Colonic mucosa (tissue), 4 donors: ENCODE data around the gene HSPA14. TPM values are rescaled to one million over a fixed set of nuclear protein-coding genes. Genes with fewer than 3 reads are reported as not detected.
"Not testable (repeated sequence)": the region's sequence is repeated elsewhere in the genome, so short reads cannot be mapped to it uniquely, and the experiment has no call there.

ENCODE experiments used
- DNase-seq: peaks from one replicate; pipeline ENCODE4 v3.0.0-alpha.2; 2020
- H3K27ac ChIP-seq: fragments of 200-600 bp; one replicate; pipeline ENCODE4 v1.8.0; 2021
- H3K27me3 ChIP-seq: fragments of 200-600 bp; one replicate; pipeline ENCODE4 v1.8.0; 2021
- H3K36me3 ChIP-seq: fragments of 200-600 bp; one replicate; pipeline ENCODE4 v1.8.0; 2021
- H3K4me1 ChIP-seq: fragments of 200-600 bp; one replicate; pipeline ENCODE4 v1.8.0; 2021; ENCODE audit warnings: mild to moderate bottlenecking
- H3K4me3 ChIP-seq: fragments of 200-600 bp; one replicate; pipeline ENCODE4 v1.8.0; 2021
- H3K9ac ChIP-seq, 2 donors: one replicate each; pipeline ENCODE4 v1.7.0; 2013; ENCODE audit warnings: control low read depth in 2 of 2, low read depth in 2 of 2, low read length in 2 of 2
- H3K9me3 ChIP-seq: fragments of 200-600 bp; one replicate; pipeline ENCODE4 v1.8.0; 2021
- intact Hi-C: fragments of 100-400 bp; cut with DNase I; formaldehyde crosslinking; loops from one replicate; pipeline ENCODE4 v1.14.1; 2022
- total RNA-seq, 2 donors: library from RNA; stranded (reverse); fragmentation: NEBNext Ultra II Directional in 1 of 2; extraction: Animal tissue kit (Norgen Biotek cat#: 25700) in 1 of 2; gene quantifications; one replicate each; pipeline ENCODE4 v1.2.1, GENCODE V29; 2021
- TF ChIP-seq, protein P1 (sequence below): fragments of 200-600 bp; IDR thresholded peaks from one replicate; pipeline ENCODE4 v1.8.0; 2022; ENCODE audit warnings: antibody characterized with exemption, mild to moderate bottlenecking
- donor health status: healthy.
- donor health status: DM: no; HTN: no; CAD: no.
- donor health status: DM: no; HTN: no; CAD: no.

Gene HSPA14
- total RNA-seq, 2 donors from 2014 or later = 18.1 to 20.2 TPM

DNA sequence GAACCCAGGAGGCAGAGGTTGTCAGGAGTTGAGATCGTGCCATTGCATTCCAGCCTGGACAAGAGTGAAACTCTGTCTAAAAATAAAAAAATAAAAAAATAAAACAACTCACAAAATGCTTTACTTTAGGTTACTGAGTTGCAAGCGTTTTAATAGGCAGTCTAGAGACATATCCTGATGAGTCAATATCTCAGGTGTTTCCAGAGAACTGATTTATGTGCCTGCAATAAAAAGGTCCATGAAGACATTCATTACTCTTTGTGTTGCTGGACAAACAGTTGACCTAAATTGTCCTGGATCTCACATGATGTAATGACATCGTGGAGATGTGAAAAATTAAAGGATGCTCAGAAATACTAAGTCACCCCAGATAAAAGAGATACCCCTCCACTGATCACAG is 31.8 kb upstream of the HSPA14 start:
- no peak overlapping the region for H3K9ac ChIP-seq
- no peaks in the 10 kb centered on the region for H3K4me1 ChIP-seq
- no peak overlapping the region for H3K27ac ChIP-seq
- no peaks in the 10 kb centered on the region for H3K9me3 ChIP-seq
- no peaks in the 10 kb centered on the region for H3K27me3 ChIP-seq
- intact Hi-C loops = no loop called here
- DNase-seq = no peak
- H3K4me3 ChIP-seq = no peak overlapping the region
- TF ChIP-seq, protein P1, sequence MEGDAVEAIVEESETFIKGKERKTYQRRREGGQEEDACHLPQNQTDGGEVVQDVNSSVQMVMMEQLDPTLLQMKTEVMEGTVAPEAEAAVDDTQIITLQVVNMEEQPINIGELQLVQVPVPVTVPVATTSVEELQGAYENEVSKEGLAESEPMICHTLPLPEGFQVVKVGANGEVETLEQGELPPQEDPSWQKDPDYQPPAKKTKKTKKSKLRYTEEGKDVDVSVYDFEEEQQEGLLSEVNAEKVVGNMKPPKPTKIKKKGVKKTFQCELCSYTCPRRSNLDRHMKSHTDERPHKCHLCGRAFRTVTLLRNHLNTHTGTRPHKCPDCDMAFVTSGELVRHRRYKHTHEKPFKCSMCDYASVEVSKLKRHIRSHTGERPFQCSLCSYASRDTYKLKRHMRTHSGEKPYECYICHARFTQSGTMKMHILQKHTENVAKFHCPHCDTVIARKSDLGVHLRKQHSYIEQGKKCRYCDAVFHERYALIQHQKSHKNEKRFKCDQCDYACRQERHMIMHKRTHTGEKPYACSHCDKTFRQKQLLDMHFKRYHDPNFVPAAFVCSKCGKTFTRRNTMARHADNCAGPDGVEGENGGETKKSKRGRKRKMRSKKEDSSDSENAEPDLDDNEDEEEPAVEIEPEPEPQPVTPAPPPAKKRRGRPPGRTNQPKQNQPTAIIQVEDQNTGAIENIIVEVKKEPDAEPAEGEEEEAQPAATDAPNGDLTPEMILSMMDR = no peak
- no peaks in the 10 kb centered on the region for H3K36me3 ChIP-seq

- Histone ChIP-seq H3K4me3 (no peak overlapping the region), H3K9ac (no peak overlapping the region), H3K9me3 (no peaks in the 10 kb centered on the region), H3K27me3 (no peaks in the 10 kb centered on the region), H3K36me3 (no peaks in the 10 kb centered on the region), H3K27ac (no peak overlapping the region), H3K4me1 (no peaks in the 10 kb centered on the region)
- intact Hi-C loops = no loop called here
- TF ChIP-seq, protein P1 = no peak
- DNase-seq = no peak
Observed at GRCh38 chr10:14810969-14811953, 26.8 kb upstream of the HSPA14 start.

GRCh38 chr10:14812271-14812670 is 25.8 kb upstream of the HSPA14 start:
- Histone ChIP-seq H3K4me3 (no peak overlapping the region), H3K9me3 (no peaks in the 10 kb centered on the region), H3K36me3 (no peaks in the 10 kb centered on the region), H3K27ac (no peak overlapping the region), H3K9ac (no peak overlapping the region), H3K4me1 (no peaks in the 10 kb centered on the region), H3K27me3 (no peaks in the 10 kb centered on the region)
- intact Hi-C loops = no loop called here
- no peak for DNase-seq
- TF ChIP-seq, protein P1 = no peak

DNA sequence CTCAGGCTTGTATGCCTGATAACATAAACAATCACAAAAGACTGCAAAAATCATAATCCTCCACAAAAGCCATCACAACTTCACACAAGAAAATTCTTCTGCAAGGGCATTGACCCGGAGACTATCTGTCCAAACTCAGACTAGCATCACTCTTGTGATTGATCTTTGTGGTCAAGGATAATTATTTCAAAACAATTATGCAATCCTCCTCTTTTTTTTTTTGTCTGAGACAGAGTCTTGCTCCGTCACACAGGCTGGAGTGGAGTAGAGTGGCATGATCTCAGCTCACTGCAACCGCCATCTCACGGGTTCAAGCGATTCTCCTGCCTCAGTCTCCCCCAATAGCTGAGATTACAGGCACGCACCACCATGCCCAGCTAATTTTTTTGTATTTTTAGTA is 22.4 kb upstream of the HSPA14 start:
- H3K9ac ChIP-seq = no peak overlapping the region
- no peaks in the 10 kb centered on the region for H3K9me3 ChIP-seq
- no peaks in the 10 kb centered on the region for H3K36me3 ChIP-seq
- DNase-seq = no peak
- H3K4me1 ChIP-seq = no peaks in the 10 kb centered on the region
- H3K27me3 ChIP-seq = no peaks in the 10 kb centered on the region
- no peak overlapping the region for H3K27ac ChIP-seq
- intact Hi-C loops = no loop called here
- TF ChIP-seq, protein P1 = no peak
- no peak overlapping the region for H3K4me3 ChIP-seq

- H3K4me1 ChIP-seq, H3K9ac ChIP-seq, H3K9me3 ChIP-seq, H3K4me3 ChIP-seq, intact Hi-C loops, H3K36me3 ChIP-seq, H3K27me3 ChIP-seq, H3K27ac ChIP-seq, DNase-seq: not testable (repeated sequence)
Observed at GRCh38 chr10:14816717-14817116, 21.4 kb upstream of the HSPA14 start.
